Measurements from ENCODE around the gene MC5R.

GRCh38 chr18:13826209-13826608 lies 2.3 kb downstream of the MC5R start:
- TF ChIP-seq CTCF (IDR thresholded peaks at IDR 0.05) (no peak), EZH2 (IDR thresholded peaks at IDR 0.05) (no peak), EZH2phosphoT487 (IDR thresholded peaks at IDR 0.05) (no peak)

Measured in neural progenitor cell (in vitro differentiated cells).